Measurements from ENCODE around the gene TLE1.
A peak's percentile ranks its signal among the peaks of the same experiment; 100 is the strongest.
"Not testable (repeated sequence)": the region's sequence is repeated elsewhere in the genome, so short reads cannot be mapped to it uniquely, and the experiment has no call there.

TLE1 gene

GRCh38 chr9:81598811-81599210 is 90.5 kb downstream of the TLE1 start:
- DNase-seq = no peak

GRCh38 chr9:81598123-81598497 is 91.2 kb downstream of the TLE1 start:
- DNase-seq = no peak

- no peak for DNase-seq
These were observed 91.8 kb downstream of the TLE1 start for GRCh38 chr9:81597419-81598122.

- DNase-seq = no peak
These were observed 92.5 kb downstream of the TLE1 start for GRCh38 chr9:81596679-81597418.

- peak; percentile 34 for DNase-seq
These were observed 93.3 kb downstream of the TLE1 start for GRCh38 chr9:81595887-81596543.

GRCh38 chr9:81595293-81595692 is 94.1 kb downstream of the TLE1 start:
- not testable (repeated sequence) for DNase-seq

- DNase-seq = no peak
These were observed 94.9 kb downstream of the TLE1 start for GRCh38 chr9:81594415-81594814.

- no peak for DNase-seq
These were observed 96.5 kb downstream of the TLE1 start for GRCh38 chr9:81592887-81593266.

- no peak for DNase-seq
These were observed 97.6 kb downstream of the TLE1 start for GRCh38 chr9:81591791-81592190.

GRCh38 chr9:81590688-81591087 is 98.7 kb downstream of the TLE1 start:
- DNase-seq = no peak

- DNase-seq = no peak
These were observed 99.5 kb downstream of the TLE1 start for GRCh38 chr9:81589819-81590218.

GRCh38 chr9:81589392-81589791 is 100.0 kb downstream of the TLE1 start:
- DNase-seq = no peak

- peak; percentile 41 for DNase-seq
These were observed 101.0 kb downstream of the TLE1 start for GRCh38 chr9:81588148-81588871.

GRCh38 chr9:81586786-81587185 is 102.6 kb downstream of the TLE1 start:
- DNase-seq = no peak

GRCh38 chr9:81585191-81585763 is 104.1 kb downstream of the TLE1 start:
- DNase-seq = no peak

GRCh38 chr9:81584099-81584498 is 105.2 kb downstream of the TLE1 start:
- no peak for DNase-seq

GRCh38 chr9:81581986-81582385 is 107.4 kb downstream of the TLE1 start:
- no peak for DNase-seq

- DNase-seq = no peak
These were observed 110.0 kb downstream of the TLE1 start for GRCh38 chr9:81579381-81579780.

- DNase-seq = no peak
These were observed 110.7 kb downstream of the TLE1 start for GRCh38 chr9:81578606-81579005.

GRCh38 chr9:81575956-81576355 is 113.4 kb downstream of the TLE1 start:
- no peak for DNase-seq

GRCh38 chr9:81574405-81574804 is 114.9 kb downstream of the TLE1 start:
- no peak for DNase-seq

GRCh38 chr9:81573415-81574321 is 115.7 kb downstream of the TLE1 start:
- no peak for DNase-seq

Data from NCI-H1092 (cell line).